ENCODE results near the gene SLC16A4.

DNA sequence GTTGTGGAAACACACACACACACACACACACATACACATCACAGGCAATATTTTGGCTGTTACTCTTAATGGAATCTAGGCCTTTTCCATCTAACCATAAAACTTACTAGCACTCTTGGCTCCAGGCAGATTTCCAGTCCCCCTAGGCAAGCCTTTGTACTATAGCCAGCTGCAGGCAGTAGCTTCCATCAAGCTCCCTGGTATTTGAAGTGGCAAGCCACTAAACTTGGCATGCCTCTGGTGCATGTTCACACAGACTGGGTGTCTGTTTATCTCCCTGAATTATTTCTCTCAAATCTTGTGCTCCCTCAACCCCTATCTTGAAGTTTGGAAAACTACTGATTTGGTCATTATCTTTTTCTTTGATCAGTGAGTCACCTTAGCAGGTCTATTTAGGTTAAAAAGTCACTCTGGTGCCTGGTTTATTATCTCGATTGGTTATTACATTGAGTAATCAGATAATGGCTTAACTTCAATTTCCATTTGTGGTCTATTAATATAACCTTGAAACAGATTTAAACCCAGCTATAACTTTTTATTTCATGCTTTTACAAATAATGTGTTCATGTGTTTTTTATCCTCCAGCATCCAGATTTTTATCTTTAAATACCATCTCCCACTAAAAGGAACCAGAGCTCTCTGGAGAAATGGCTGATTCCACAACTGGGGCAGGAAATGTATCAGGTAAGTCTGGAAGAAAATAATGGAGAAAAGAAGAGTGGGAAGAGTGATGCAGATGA lies 54.4 kb downstream of the SLC16A4 start:
- TF ChIP-seq, protein P1, sequence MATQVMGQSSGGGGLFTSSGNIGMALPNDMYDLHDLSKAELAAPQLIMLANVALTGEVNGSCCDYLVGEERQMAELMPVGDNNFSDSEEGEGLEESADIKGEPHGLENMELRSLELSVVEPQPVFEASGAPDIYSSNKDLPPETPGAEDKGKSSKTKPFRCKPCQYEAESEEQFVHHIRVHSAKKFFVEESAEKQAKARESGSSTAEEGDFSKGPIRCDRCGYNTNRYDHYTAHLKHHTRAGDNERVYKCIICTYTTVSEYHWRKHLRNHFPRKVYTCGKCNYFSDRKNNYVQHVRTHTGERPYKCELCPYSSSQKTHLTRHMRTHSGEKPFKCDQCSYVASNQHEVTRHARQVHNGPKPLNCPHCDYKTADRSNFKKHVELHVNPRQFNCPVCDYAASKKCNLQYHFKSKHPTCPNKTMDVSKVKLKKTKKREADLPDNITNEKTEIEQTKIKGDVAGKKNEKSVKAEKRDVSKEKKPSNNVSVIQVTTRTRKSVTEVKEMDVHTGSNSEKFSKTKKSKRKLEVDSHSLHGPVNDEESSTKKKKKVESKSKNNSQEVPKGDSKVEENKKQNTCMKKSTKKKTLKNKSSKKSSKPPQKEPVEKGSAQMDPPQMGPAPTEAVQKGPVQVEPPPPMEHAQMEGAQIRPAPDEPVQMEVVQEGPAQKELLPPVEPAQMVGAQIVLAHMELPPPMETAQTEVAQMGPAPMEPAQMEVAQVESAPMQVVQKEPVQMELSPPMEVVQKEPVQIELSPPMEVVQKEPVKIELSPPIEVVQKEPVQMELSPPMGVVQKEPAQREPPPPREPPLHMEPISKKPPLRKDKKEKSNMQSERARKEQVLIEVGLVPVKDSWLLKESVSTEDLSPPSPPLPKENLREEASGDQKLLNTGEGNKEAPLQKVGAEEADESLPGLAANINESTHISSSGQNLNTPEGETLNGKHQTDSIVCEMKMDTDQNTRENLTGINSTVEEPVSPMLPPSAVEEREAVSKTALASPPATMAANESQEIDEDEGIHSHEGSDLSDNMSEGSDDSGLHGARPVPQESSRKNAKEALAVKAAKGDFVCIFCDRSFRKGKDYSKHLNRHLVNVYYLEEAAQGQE (IDR thresholded peaks at IDR 0.05; ENCODE audit: unreplicated experiment), result no peak
- TF ChIP-seq ZNF331 (CRISPR knock-in tag; IDR thresholded peaks at IDR 0.05; ENCODE audit: low read depth) (no peak), EZH2 (IDR thresholded peaks at IDR 0.05; ENCODE audit: low read depth, unreplicated experiment) (no peak), EZH2phosphoT487 (IDR thresholded peaks at IDR 0.05; ENCODE audit: unreplicated experiment) (no peak), JUNB (IDR thresholded peaks at IDR 0.05; ENCODE audit: unreplicated experiment) (no peak)
- TF ChIP-seq, protein P2, sequence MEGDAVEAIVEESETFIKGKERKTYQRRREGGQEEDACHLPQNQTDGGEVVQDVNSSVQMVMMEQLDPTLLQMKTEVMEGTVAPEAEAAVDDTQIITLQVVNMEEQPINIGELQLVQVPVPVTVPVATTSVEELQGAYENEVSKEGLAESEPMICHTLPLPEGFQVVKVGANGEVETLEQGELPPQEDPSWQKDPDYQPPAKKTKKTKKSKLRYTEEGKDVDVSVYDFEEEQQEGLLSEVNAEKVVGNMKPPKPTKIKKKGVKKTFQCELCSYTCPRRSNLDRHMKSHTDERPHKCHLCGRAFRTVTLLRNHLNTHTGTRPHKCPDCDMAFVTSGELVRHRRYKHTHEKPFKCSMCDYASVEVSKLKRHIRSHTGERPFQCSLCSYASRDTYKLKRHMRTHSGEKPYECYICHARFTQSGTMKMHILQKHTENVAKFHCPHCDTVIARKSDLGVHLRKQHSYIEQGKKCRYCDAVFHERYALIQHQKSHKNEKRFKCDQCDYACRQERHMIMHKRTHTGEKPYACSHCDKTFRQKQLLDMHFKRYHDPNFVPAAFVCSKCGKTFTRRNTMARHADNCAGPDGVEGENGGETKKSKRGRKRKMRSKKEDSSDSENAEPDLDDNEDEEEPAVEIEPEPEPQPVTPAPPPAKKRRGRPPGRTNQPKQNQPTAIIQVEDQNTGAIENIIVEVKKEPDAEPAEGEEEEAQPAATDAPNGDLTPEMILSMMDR (conservative IDR thresholded peaks at IDR 0.05; ENCODE audit: low read depth in 2 of 2), result no peak

All from GM23338 (cell line).